HEK293T (cell line): ENCODE results near the gene KIF21A.

Source experiments
- CTCF ChIA-PET: fragments of 350-600 bp; formaldehyde crosslinking; extraction: SDS; loops from one replicate; lab custom pipeline; 2021; ENCODE audit warnings: antibody characterized with exemption, inconsistent platforms; lab: Yijun Ruan, JAX
- POLR2A ChIA-PET: fragments of 350-600 bp; formaldehyde crosslinking; extraction: SDS; loops from one replicate; lab custom pipeline; 2020; ENCODE audit warnings: antibody characterized with exemption, inconsistent platforms; lab: Yijun Ruan, JAX
- DNase-seq: peaks from one replicate; pipeline ENCODE4 v3.0.0; 2012; ENCODE audit warnings: mixed read lengths; ENCODE audit errors: extremely low spot score
- ARNT ChIP-seq: fragments of 450-650 bp; IDR thresholded peaks from 2 replicates; pipeline ENCODE4 v1.6.1; 2017; ENCODE audit warnings: mild to moderate bottlenecking
- BHLHE40 ChIP-seq: fragments of 450-650 bp; IDR thresholded peaks from 2 replicates; pipeline ENCODE4 v1.6.1; 2016; ENCODE audit warnings: mild to moderate bottlenecking, moderate library complexity, borderline replicate concordance
- CTBP1 ChIP-seq: fragments of 450-650 bp; IDR thresholded peaks from 2 replicates; pipeline ENCODE4 v1.6.1; 2016; ENCODE audit warnings: borderline replicate concordance
- ELF4 ChIP-seq: fragments of 450-650 bp; IDR thresholded peaks from 2 replicates; pipeline ENCODE4 v1.6.1; 2017; ENCODE audit warnings: antibody characterized with exemption
- FOXA1 ChIP-seq: fragments of 450-650 bp; IDR thresholded peaks from 2 replicates; pipeline ENCODE4 v1.6.1; 2016; ENCODE audit warnings: mild to moderate bottlenecking
- FOXK2 ChIP-seq: fragments of 450-650 bp; IDR thresholded peaks from 2 replicates; pipeline ENCODE4 v1.6.1; 2016; ENCODE audit warnings: mild to moderate bottlenecking
- FOXM1 ChIP-seq: fragments of 450-650 bp; IDR thresholded peaks from 2 replicates; pipeline ENCODE4 v1.6.1; 2017; ENCODE audit warnings: mild to moderate bottlenecking, borderline replicate concordance
- HDGF ChIP-seq: fragments of 450-650 bp; IDR thresholded peaks from 2 replicates; pipeline ENCODE4 v1.6.1; 2017; ENCODE audit warnings: antibody characterized with exemption, borderline replicate concordance
- L3MBTL2 ChIP-seq: fragments of 450-650 bp; conservative IDR thresholded peaks from 2 replicates; pipeline ENCODE4 v1.6.1; 2016; ENCODE audit warnings: mild to moderate bottlenecking
- LEF1 ChIP-seq: fragments of 450-650 bp; IDR thresholded peaks from 2 replicates; pipeline ENCODE4 v1.6.1; 2017; ENCODE audit warnings: mild to moderate bottlenecking, borderline replicate concordance
- NFRKB ChIP-seq: fragments of 450-650 bp; IDR thresholded peaks from 2 replicates; pipeline ENCODE4 v1.6.1; 2016; ENCODE audit warnings: mild to moderate bottlenecking, moderate library complexity
- PKNOX1 ChIP-seq: fragments of 450-650 bp; IDR thresholded peaks from 2 replicates; pipeline ENCODE4 v1.6.1; 2016
- SP1 ChIP-seq: fragments of 450-650 bp; IDR thresholded peaks from 2 replicates; pipeline ENCODE4 v1.6.1; 2017
- SUZ12 ChIP-seq: fragments of 450-650 bp; IDR thresholded peaks from 2 replicates; pipeline ENCODE4 v1.6.1; 2016; ENCODE audit warnings: mild to moderate bottlenecking
- TARDBP ChIP-seq: fragments of 450-650 bp; IDR thresholded peaks from 2 replicates; pipeline ENCODE4 v1.6.1; 2016
- ZNF384 ChIP-seq: fragments of 450-650 bp; IDR thresholded peaks from 2 replicates; pipeline ENCODE4 v1.6.1; 2016

KIF21A gene

GRCh38 chr12:39403376-39403775 lies 39.5 kb downstream of the KIF21A start:
- CTCF ChIA-PET, result no interaction called here
- DNase-seq, result no peak
- POLR2A ChIA-PET, result no interaction called here
- TF ChIP-seq SP1 (no peak), CTBP1 (no peak), FOXM1 (no peak), FOXK2 (no peak), L3MBTL2 (no peak), TARDBP (no peak), ELF4 (no peak), PKNOX1 (no peak), HDGF (no peak), LEF1 (no peak), FOXA1 (no peak), BHLHE40 (no peak), ARNT (no peak)

- TF ChIP-seq PKNOX1, result no peak
- no peak for TF ChIP-seq ELF4
- no peak for TF ChIP-seq FOXK2
- TF ChIP-seq TARDBP, result no peak
- no peak for TF ChIP-seq L3MBTL2
- TF ChIP-seq SP1, result no peak
- no peak for TF ChIP-seq SUZ12
- TF ChIP-seq ZNF384, result no peak
- TF ChIP-seq LEF1, result no peak
- no peak for TF ChIP-seq HDGF
- no peak for TF ChIP-seq NFRKB
- no peak for DNase-seq
- ChIA-PET POLR2A (no interaction called here), CTCF (no interaction called here)
Measured at GRCh38 chr12:39402922-39403321, 40.0 kb downstream of the KIF21A start.

DNA sequence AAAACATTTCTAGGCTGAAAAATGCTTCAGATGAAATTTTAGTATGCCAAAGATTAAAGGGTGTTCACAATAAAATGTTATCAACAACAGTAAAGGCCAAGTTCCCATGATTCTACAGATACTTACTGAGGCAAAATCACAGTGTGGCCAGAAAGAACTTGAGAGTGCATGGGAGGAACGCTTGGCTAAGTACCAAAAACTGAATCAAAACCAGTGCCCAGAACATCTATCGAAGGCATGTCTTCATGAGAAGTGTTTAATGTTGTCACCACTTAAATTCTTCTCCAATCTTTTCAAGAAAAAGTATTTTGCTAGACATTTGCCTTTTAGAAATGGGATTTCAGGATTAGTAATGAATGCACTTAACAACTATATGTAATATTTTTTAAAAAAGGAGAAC lies 41.5 kb downstream of the KIF21A start:
- ChIA-PET CTCF (no interaction called here), POLR2A (no interaction called here)
- no peak for DNase-seq
- TF ChIP-seq FOXM1 (no peak), ZNF384 (no peak), NFRKB (no peak), LEF1 (no peak), SP1 (no peak), FOXK2 (no peak), SUZ12 (no peak)

- TF ChIP-seq TARDBP, result no peak
- TF ChIP-seq FOXA1, result no peak
- TF ChIP-seq SP1, result no peak
- TF ChIP-seq ARNT, result no peak
- no peak for TF ChIP-seq L3MBTL2
- no peak for TF ChIP-seq ZNF384
- TF ChIP-seq PKNOX1, result no peak
- no peak for TF ChIP-seq FOXK2
- no peak for TF ChIP-seq CTBP1
- TF ChIP-seq ELF4, result no peak
- no peak for TF ChIP-seq SUZ12
- no peak for TF ChIP-seq BHLHE40
- TF ChIP-seq NFRKB, result no peak
- TF ChIP-seq FOXM1, result no peak
- TF ChIP-seq LEF1, result no peak
- ChIA-PET POLR2A (no interaction called here), CTCF (no interaction called here)
- no peak for DNase-seq
Measured at GRCh38 chr12:39395866-39396265, 47.1 kb downstream of the KIF21A start.

DNA sequence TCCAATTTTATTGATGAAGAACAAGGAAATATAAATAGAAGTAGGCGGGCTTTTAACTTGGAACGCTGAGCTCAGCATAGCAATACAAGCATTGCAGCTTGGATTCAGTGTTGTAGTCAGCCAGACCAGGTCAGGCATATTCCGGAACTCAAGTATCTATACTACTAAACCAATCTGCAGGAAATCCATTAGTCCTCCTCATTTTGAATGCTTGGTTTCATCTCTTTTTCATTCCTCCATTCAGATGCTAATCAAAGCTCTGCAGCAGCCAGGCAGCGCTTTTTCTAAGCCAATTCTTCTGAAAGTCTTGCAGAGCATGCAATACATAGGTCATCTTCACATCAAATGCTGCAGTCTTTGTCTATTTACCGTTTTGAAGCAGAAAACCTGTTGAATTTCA lies 49.0 kb downstream of the KIF21A start:
- DNase-seq, result no peak
- POLR2A ChIA-PET, result no interaction called here
- TF ChIP-seq FOXA1 (no peak), ELF4 (no peak), L3MBTL2 (no peak), NFRKB (no peak), FOXM1 (no peak), LEF1 (no peak), SP1 (no peak), ARNT (no peak), CTBP1 (no peak), PKNOX1 (no peak), BHLHE40 (no peak), TARDBP (no peak)
- CTCF ChIA-PET, result no interaction called here

DNA sequence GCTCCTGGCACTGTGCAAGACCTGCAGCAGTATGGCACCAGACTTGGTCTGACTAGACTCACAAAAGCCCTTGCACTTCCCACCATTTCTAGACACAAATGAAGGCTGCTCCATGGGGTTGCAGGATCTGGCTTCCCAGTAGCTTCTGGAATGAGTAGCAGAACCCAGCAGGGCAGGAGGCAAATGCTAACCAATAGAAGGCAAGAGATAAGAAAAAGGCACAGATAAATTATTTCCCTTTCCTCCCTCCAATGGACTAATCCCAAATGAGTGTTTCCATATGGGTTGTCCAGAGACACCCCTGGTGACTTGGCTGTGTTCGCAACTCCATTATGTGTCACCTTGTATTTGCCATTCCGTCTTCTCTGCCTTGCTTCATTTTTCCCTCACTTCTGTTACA lies 49.7 kb downstream of the KIF21A start:
- no peak for DNase-seq
- ChIA-PET POLR2A (no interaction called here), CTCF (no interaction called here)
- TF ChIP-seq SUZ12, result no peak
- TF ChIP-seq FOXM1, result no peak
- TF ChIP-seq L3MBTL2, result no peak
- no peak for TF ChIP-seq SP1
- no peak for TF ChIP-seq HDGF
- no peak for TF ChIP-seq ELF4
- no peak for TF ChIP-seq NFRKB
- TF ChIP-seq FOXA1, result no peak
- no peak for TF ChIP-seq ARNT
- no peak for TF ChIP-seq CTBP1
- TF ChIP-seq ZNF384, result no peak
- no peak for TF ChIP-seq FOXK2
- TF ChIP-seq PKNOX1, result no peak
- TF ChIP-seq LEF1, result no peak
- TF ChIP-seq TARDBP, result no peak
- TF ChIP-seq BHLHE40, result no peak
